H9 (cell line): ENCODE measurements around the gene NHSL1. TPM values are rescaled to one million over a fixed set of nuclear protein-coding genes. Genes with fewer than 3 reads are reported as not detected.

ENCODE experiments used
- DNase-seq: peaks from one replicate; pipeline ENCODE4 v3.0.0-alpha.2; 2017
- H2AFZ ChIP-seq: one replicate; pipeline ENCODE4 v1.6.1; 2013; ENCODE audit warnings: mild to moderate bottlenecking, low read length, control low read depth, moderate library complexity
- H2AK5ac ChIP-seq: 2 replicates; pipeline ENCODE4 v1.6.1; 2013; ENCODE audit warnings: low read length, control low read depth, mixed read lengths; ENCODE audit not compliant: insufficient read length
- H2BK120ac ChIP-seq: one replicate; pipeline ENCODE4 v1.6.1; 2013; ENCODE audit warnings: low read depth, mild to moderate bottlenecking, low read length, control low read depth, inconsistent platforms; ENCODE audit not compliant: poor library complexity, severe bottlenecking
- H2BK12ac ChIP-seq: 2 replicates; pipeline ENCODE4 v1.6.1; 2013; ENCODE audit warnings: low read length, control low read depth, mixed read lengths, low read depth; ENCODE audit not compliant: insufficient read length
- H2BK15ac ChIP-seq: 2 replicates; pipeline ENCODE4 v1.6.1; 2013; ENCODE audit warnings: low read depth, low read length, control low read depth
- H2BK20ac ChIP-seq: one replicate; pipeline ENCODE4 v1.6.1; 2013; ENCODE audit warnings: low read depth, mild to moderate bottlenecking, low read length, control low read depth, inconsistent platforms; ENCODE audit not compliant: poor library complexity, severe bottlenecking
- H2BK5ac ChIP-seq: 2 replicates; pipeline ENCODE4 v1.6.1; 2013; ENCODE audit warnings: low read length, control low read depth, mixed read lengths; ENCODE audit not compliant: insufficient read length
- H3K14ac ChIP-seq: 2 replicates; pipeline ENCODE4 v1.6.1; 2013; ENCODE audit warnings: low read length, control low read depth; ENCODE audit not compliant: insufficient read depth
- H3K18ac ChIP-seq: 2 replicates; pipeline ENCODE4 v1.6.1; 2013; ENCODE audit warnings: low read depth, mild to moderate bottlenecking, mixed read lengths, low read length, control low read depth; ENCODE audit not compliant: insufficient read length
- H3K23ac ChIP-seq: 2 replicates; pipeline ENCODE4 v1.6.1; 2013; ENCODE audit warnings: low read length, control low read depth, mixed read lengths, low read depth; ENCODE audit not compliant: insufficient read length
- H3K23me2 ChIP-seq: 2 replicates; pipeline ENCODE4 v1.6.1; 2013; ENCODE audit warnings: low read depth, mild to moderate bottlenecking, mixed read lengths, low read length, control low read depth; ENCODE audit not compliant: insufficient read length, poor library complexity, severe bottlenecking
- H3K27ac ChIP-seq: 2 replicates; pipeline ENCODE4 v1.5.1; 2013; ENCODE audit warnings: low read length, control low read depth, mixed read lengths, low read depth; ENCODE audit not compliant: insufficient read length
- H3K27me3 ChIP-seq: 2 replicates; pipeline ENCODE4 v1.6.1; 2013; ENCODE audit warnings: low read length, control low read depth, inconsistent platforms; ENCODE audit not compliant: insufficient read depth
- H3K4ac ChIP-seq: 2 replicates; pipeline ENCODE4 v1.6.1; 2013; ENCODE audit warnings: low read depth, mild to moderate bottlenecking, control low read depth, inconsistent platforms, low read length, moderate library complexity
- H3K4me1 ChIP-seq: 2 replicates; pipeline ENCODE4 v1.6.1; 2013; ENCODE audit warnings: low read length, control low read depth, inconsistent platforms; ENCODE audit not compliant: insufficient read depth
- H3K4me2 ChIP-seq: 2 replicates; pipeline ENCODE4 v1.6.1; 2013; ENCODE audit warnings: low read length, control low read depth, mixed read lengths; ENCODE audit not compliant: insufficient read length, insufficient read depth
- H3K56ac ChIP-seq: 2 replicates; pipeline ENCODE4 v1.6.1; 2013; ENCODE audit warnings: low read depth, mild to moderate bottlenecking, mixed read lengths, low read length, control low read depth; ENCODE audit not compliant: insufficient read length
- H3K79me1 ChIP-seq: 2 replicates; pipeline ENCODE4 v1.6.1; 2013; ENCODE audit warnings: low read depth, mild to moderate bottlenecking, moderate library complexity, low read length, control low read depth, inconsistent platforms; ENCODE audit not compliant: insufficient read depth, poor library complexity, severe bottlenecking
- H3K79me2 ChIP-seq: 2 replicates; pipeline ENCODE4 v1.6.1; 2013; ENCODE audit warnings: low read length, control low read depth, inconsistent platforms; ENCODE audit not compliant: insufficient read depth
- H3K9ac ChIP-seq: 2 replicates; pipeline ENCODE4 v1.6.1; 2013; ENCODE audit warnings: low read length, control low read depth, mixed read lengths; ENCODE audit not compliant: insufficient read length; ENCODE audit errors: extremely low read depth
- H3K9me3 ChIP-seq: one replicate; pipeline ENCODE4 v1.6.1; 2013; ENCODE audit warnings: low read depth, low read length, inconsistent platforms; ENCODE audit not compliant: control insufficient read depth
- H3T11ph ChIP-seq: one replicate; pipeline ENCODE4 v1.6.1; 2013; ENCODE audit warnings: mild to moderate bottlenecking, low read length, control low read depth, inconsistent platforms
- H4K20me1 ChIP-seq: one replicate; pipeline ENCODE4 v1.6.1; 2013; ENCODE audit not compliant: control insufficient read depth, insufficient read length, insufficient read depth
- H4K5ac ChIP-seq: 2 replicates; pipeline ENCODE4 v1.6.1; 2013; ENCODE audit warnings: low read depth, mild to moderate bottlenecking, mixed read lengths, low read length, control low read depth; ENCODE audit not compliant: insufficient read length
- H4K8ac ChIP-seq: replicated peaks from 2 replicates; pipeline ENCODE4 v1.6.1; 2013; ENCODE audit warnings: low read length, control low read depth, mixed read lengths, low read depth; ENCODE audit not compliant: insufficient read length
- H4K91ac ChIP-seq: 2 replicates; pipeline ENCODE4 v1.6.1; 2013; ENCODE audit warnings: low read depth, mild to moderate bottlenecking, moderate library complexity, mixed read lengths, low read length, control low read depth; ENCODE audit not compliant: insufficient read length
- H3K27ac Mint-ChIP-seq, 3 experiments: 2 replicates in 2 of 3; 3 replicates in 1 of 3; pipeline ENCODE4 v1.8.0; 2020 to 2021; ENCODE audit warnings: mixed read lengths in 3 of 3, mild to moderate bottlenecking in 1 of 3, moderate library complexity in 1 of 3
- H3K27me3 Mint-ChIP-seq: 2 replicates; pipeline ENCODE4 v1.8.0; 2021; ENCODE audit warnings: low read depth, mild to moderate bottlenecking, moderate library complexity, mixed read lengths
- H3K36me3 Mint-ChIP-seq, 3 experiments: 2 replicates in 2 of 3; 3 replicates in 1 of 3; pipeline ENCODE4 v1.8.0; 2020 to 2021; ENCODE audit warnings: low read depth in 3 of 3, mixed read lengths in 3 of 3; ENCODE audit not compliant: insufficient read depth in 1 of 3
- H3K4me1 Mint-ChIP-seq, 2 experiments: 2 replicates each; pipeline ENCODE4 v1.8.0; 2020; ENCODE audit warnings: mixed read lengths in 2 of 2
- H3K4me3 Mint-ChIP-seq, 2 experiments: 2 replicates in 1 of 2; 3 replicates in 1 of 2; pipeline ENCODE4 v1.8.0; 2020 to 2021; ENCODE audit warnings: mild to moderate bottlenecking in 2 of 2, mixed read lengths in 2 of 2, moderate library complexity in 1 of 2
- H3K9me3 Mint-ChIP-seq, 2 experiments: 2 replicates in 1 of 2; 3 replicates in 1 of 2; pipeline ENCODE4 v1.8.0; 2020; ENCODE audit warnings: mild to moderate bottlenecking in 2 of 2, mixed read lengths in 2 of 2, moderate library complexity in 1 of 2
- WGBS: extraction: QIAGEN DNeasy Blood & Tissue Kit; methylation state at CpG from one replicate; pipeline ENCODE4 v1.1.7; 2013; ENCODE audit warnings: missing lambda C conversion rate, low lambda C conversion rate, mixed read lengths; ENCODE audit not compliant: insufficient read length; ENCODE audit errors: extremely low coverage; 5-methylcytosine and 5-hydroxymethylcytosine counted together
- total RNA-seq: library from RNA; stranded (reverse); gene quantifications from 2 replicates; pipeline ENCODE4 v1.2.1, GENCODE V29; 2021
- TF ChIP-seq, protein P1 (sequence below): fragments of 200-600 bp; sonication (generic); conservative IDR thresholded peaks from 3 replicates; pipeline ENCODE4 v1.8.0; 2021; ENCODE audit warnings: antibody characterized with exemption, mild to moderate bottlenecking

Gene NHSL1
- total RNA-seq, 1 experiment from 2014 or later, result 28.7 TPM

- no peak overlapping the region for H3K56ac ChIP-seq
- H3K4ac ChIP-seq, result no peak overlapping the region
- no peaks in the 10 kb centered on the region for H3K23me2 ChIP-seq
- no peak overlapping the region for H3K18ac ChIP-seq
- H3K14ac ChIP-seq, result no peak overlapping the region
- H2BK5ac ChIP-seq, result no peak overlapping the region
- peaks cover 2% of the 10 kb centered on the region; the same call in 1 of the 2 replicates for H3K79me2 ChIP-seq
- no peak overlapping the region for H3K4me3 Mint-ChIP-seq
- H3K4me2 ChIP-seq, result no peak overlapping the region
- H3K9me3 Mint-ChIP-seq, result no peaks in the 10 kb centered on the region
- no peak overlapping the region for H2BK15ac ChIP-seq
- H3T11ph ChIP-seq, result no peak overlapping the region
- H2BK12ac ChIP-seq, result no peak overlapping the region
- no peaks in the 10 kb centered on the region for H3K27me3 Mint-ChIP-seq
- TF ChIP-seq, protein P1, sequence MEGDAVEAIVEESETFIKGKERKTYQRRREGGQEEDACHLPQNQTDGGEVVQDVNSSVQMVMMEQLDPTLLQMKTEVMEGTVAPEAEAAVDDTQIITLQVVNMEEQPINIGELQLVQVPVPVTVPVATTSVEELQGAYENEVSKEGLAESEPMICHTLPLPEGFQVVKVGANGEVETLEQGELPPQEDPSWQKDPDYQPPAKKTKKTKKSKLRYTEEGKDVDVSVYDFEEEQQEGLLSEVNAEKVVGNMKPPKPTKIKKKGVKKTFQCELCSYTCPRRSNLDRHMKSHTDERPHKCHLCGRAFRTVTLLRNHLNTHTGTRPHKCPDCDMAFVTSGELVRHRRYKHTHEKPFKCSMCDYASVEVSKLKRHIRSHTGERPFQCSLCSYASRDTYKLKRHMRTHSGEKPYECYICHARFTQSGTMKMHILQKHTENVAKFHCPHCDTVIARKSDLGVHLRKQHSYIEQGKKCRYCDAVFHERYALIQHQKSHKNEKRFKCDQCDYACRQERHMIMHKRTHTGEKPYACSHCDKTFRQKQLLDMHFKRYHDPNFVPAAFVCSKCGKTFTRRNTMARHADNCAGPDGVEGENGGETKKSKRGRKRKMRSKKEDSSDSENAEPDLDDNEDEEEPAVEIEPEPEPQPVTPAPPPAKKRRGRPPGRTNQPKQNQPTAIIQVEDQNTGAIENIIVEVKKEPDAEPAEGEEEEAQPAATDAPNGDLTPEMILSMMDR, result no peak
- H4K5ac ChIP-seq, result no peak overlapping the region
- no peak overlapping the region for H2AK5ac ChIP-seq
- H3K36me3 Mint-ChIP-seq, result no peaks in the 10 kb centered on the region
- no peak overlapping the region for H3K23ac ChIP-seq
- H3K9me3 ChIP-seq, result no peaks in the 10 kb centered on the region
- peaks cover 8% of the 10 kb centered on the region for H3K4me1 ChIP-seq
- peaks cover 48 to 53% of the 10 kb centered on the region in 2 experiments for H3K4me1 Mint-ChIP-seq
- H3K27me3 ChIP-seq, result no peaks in the 10 kb centered on the region
- H3K27ac Mint-ChIP-seq, result no peak overlapping the region
- no peak overlapping the region for H4K91ac ChIP-seq
- no peak overlapping the region for H3K27ac ChIP-seq
- H2AFZ ChIP-seq, result no peak overlapping the region
- H4K8ac ChIP-seq, result no peak overlapping the region
- DNase-seq, result no peak
- no peaks in the 10 kb centered on the region for H3K79me1 ChIP-seq
- no peaks in the 10 kb centered on the region for H4K20me1 ChIP-seq
- WGBS, result no CpG with 5 or more reads among the region's 14 CpGs
- H3K9ac ChIP-seq, result no peak overlapping the region
- no peak overlapping the region for H2BK120ac ChIP-seq
- H2BK20ac ChIP-seq, result no peak overlapping the region
These were observed 5.7 kb upstream of the NHSL1 start for GRCh38 chr6:138504764-138505689.
